Posterior vena cava (tissue), 2 donors: ENCODE measurements around the gene EYA2. TPM values are rescaled to one million over a fixed set of nuclear protein-coding genes. Genes with fewer than 3 reads are reported as not detected.

ENCODE experiments used
- DNase-seq: peaks from one replicate; pipeline ENCODE4 v3.0.0-alpha.2; 2020; ENCODE audit warnings: low spot score
- intact Hi-C, 2 donors: fragments of 100-400 bp; cut with DNase I; formaldehyde crosslinking; loops; one replicate each; pipeline versions ENCODE4 v1.14.1 to v1.14.2; 2022 to 2023
- total RNA-seq, 2 donors: library from RNA; stranded (reverse); fragmentation: NEBNext Ultra II Directional; extraction: Animal tissue kit (Norgen Biotek cat#: 25700); gene quantifications; one replicate each; pipeline ENCODE4 v1.2.1, GENCODE V29; 2021
- donor health status: DM: yes; HTN: yes; CAD: no.
- donor health status: DM: yes; HTN: yes; CAD: no.

The EYA2 gene
- total RNA-seq, 2 donors from 2014 or later, result 9.1 to 14.4 TPM

DNA sequence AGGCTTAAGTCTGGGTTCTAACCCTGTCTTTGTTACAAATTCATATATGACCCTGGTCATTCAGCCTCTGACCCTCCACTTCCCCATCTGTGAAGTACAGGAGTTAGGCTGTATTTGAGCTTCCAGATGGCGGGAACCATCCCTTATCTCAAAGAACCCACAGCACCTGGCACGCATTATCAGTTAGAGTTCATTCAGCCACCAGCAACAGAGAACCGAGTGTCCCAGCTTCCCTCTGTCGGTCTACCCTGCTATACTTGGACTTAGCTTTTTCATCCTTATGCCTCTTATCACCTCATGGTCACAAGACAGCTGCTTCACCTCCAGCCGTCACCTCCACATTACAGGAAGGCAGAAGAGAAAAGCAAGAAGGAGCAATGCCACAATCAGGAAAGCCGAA lies 147.8 kb downstream of the EYA2 start:
- intact Hi-C loops, result no loop called here
- no peak for DNase-seq

DNA sequence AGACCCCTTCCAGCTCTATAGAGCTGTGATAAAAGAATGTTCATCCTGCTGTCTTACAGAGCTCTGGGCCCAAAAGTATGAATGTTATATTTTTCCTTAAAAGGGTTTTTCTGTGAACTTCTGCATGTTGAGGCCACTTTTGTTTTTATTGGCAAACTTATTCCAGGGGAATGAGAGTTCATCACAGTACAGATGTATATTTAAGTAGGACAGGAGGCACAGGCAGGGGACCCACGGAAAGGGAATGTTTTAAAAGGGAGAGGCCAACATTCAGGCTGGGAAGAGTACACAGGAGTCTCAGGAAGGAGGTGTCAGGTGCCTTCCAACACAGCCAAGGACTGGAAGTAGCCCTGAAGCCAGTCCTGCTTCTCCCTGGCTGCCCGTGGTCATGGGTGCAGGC lies 148.4 kb downstream of the EYA2 start:
- intact Hi-C loops, result no loop called here
- DNase-seq, result no peak

- DNase-seq, result no peak
- intact Hi-C loops, result no loop called here
Measured at GRCh38 chr20:47044938-47045337, 150.3 kb downstream of the EYA2 start.

DNA sequence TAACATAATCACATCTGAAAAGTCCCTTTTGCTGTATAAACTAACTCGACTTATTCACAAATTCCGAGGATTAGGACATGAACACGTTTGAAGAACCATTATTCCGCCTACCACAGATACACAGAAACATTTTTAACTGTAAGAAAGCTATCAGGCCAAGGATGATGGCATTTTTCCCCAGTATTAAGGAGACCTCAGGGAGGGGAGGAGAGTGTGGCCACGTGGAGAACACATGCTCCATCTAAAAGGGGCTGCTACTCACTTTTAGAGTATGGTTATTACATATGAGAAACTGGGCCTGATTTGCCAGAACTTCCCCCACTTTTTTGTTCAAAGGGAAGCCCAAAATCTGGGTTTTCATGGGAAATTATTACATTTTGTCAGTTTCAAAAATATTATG lies 153.4 kb downstream of the EYA2 start:
- intact Hi-C loops, result no loop called here
- no peak for DNase-seq

- intact Hi-C loops, result no loop called here
Measured at GRCh38 chr20:47049771-47050170, 155.1 kb downstream of the EYA2 start.

GRCh38 chr20:47050996-47051395 lies 156.4 kb downstream of the EYA2 start:
- intact Hi-C loops, result no loop called here
- no peak for DNase-seq

More at GRCh38 chr20:47049771-47050170, 155.1 kb downstream of the EYA2 start:
- DNase-seq, result no peak

DNA sequence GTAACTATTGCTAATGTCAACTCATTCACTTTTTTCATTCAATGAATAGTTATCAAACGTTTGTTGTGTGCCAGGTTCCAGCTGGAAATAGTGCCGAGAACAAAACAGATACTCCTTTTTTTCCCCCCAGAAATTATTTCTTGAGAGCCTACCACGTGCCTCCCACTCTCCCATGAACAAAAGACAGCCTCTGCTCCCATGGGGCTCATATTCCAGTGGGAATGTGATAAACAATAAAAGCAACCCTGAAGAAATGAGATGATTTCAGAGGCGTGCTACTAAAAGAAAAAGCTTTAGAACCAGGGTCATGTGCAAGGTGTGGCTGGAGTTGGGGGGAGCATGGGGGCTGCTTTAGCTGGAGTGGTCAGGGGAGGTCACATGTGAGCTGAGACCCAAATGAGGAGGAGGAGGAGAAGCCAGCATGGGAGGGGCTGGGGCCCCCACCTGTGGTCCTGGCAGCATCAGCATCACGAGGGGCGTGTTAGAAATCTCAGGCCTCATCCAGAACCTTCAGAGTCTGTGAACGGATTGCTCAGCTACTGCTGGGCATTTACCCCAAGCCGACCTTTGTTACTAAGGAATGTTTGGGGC lies 157.4 kb downstream of the EYA2 start:
- no peak for DNase-seq
- intact Hi-C loops, result no loop called here

DNA sequence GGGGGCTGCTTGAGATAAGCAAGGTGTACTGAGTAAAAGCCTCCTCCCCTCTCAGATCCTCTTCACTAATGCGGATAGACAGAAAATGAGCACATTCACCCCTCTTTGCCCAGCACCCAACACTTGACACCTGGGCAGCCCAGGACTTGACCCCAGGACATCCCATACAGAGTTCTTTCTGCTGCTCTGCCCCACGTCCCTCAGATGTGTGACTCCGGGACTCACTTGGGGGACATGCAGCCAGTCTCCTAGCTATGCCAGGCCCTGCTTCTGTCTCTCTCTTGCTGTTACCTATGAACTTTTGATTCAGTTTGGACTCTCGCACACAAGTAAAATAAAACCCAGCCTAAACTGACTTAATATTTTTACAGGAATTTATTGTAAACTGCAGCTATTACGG lies 159.9 kb downstream of the EYA2 start:
- no peak for DNase-seq
- intact Hi-C loops, result no loop called here

GRCh38 chr20:47054945-47055344 lies 160.3 kb downstream of the EYA2 start:
- DNase-seq, result no peak
- intact Hi-C loops, result no loop called here

DNA sequence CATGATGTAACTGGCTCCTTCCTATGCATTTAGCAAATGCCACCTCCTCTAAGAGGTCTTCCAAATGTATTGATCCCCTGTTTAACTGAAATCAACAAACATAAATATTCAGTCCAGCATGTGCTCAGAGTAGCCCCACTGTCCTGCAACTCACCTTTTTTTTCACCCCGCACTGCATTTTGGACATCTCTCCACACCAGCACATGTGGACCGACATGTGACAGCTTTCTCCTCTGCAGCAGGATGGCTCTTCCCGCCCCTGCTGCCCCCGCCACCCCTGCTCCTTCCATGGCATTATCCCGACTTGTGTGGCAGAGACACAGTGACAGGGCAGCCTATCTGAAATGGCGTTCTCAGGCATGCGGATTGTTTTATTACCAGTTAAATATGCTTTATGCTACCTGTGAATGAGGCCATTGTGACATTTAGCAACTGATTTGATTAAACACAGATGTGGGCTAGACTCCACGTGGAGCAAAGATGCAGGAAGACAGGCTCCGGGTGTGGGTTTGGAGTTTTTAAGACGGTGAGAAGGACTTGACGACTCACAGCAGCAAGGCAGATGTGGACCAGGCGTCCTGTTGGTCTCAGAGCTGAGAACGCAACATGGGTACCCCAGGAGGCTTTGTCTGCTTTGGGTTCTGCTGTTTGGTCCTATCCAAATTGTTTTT lies 161.2 kb downstream of the EYA2 start:
- intact Hi-C loops, result no loop called here

GRCh38 chr20:47057661-47058060 lies 163.0 kb downstream of the EYA2 start:
- intact Hi-C loops, result no loop called here

More for the DNA sequence above, 161.2 kb downstream of the EYA2 start:
- no peak for DNase-seq

GRCh38 chr20:47058236-47058635 lies 163.6 kb downstream of the EYA2 start:
- intact Hi-C loops, result no loop called here
- DNase-seq, result no peak

More at GRCh38 chr20:47057661-47058060, 163.0 kb downstream of the EYA2 start:
- DNase-seq, result no peak

DNA sequence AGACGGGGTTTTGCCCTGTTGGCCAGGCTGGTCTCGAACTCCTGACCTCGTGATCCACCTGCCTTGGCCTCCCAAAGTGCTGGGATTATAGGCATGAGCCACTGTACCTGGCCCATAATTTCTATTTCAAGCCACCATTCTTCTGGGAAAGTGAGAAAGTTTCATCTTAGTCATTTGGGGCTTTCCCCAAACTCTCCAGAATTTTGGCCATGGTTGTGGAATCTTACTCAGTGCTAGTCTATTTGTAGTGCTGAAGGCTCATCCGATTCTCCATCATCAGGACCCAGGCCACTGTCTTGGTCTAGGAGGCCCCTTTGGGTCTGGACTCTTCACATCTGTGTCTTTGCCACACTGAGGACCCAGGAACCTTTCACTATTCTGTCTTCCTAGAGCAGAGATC lies 164.9 kb downstream of the EYA2 start:
- no peak for DNase-seq

DNA sequence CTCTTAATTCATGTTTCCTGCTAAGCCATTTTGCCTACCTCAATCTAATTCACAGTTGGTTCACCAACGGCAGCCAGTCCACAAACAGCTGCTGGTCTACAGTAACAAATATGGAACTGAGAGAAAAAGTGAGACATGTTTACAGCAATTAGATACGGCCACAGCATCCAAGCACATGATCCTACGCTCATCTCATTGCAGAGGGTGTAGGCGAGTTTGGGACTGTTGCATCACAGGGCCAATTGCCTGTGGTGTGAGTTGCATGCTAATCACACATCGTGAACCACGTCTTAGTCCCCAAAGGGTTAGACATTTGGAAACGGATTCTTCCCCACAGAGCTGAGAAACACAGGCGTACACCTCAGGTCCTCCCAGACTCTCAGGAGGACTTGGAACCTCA lies 166.9 kb downstream of the EYA2 start:
- no peak for DNase-seq
- intact Hi-C loops, result no loop called here

More for the DNA sequence above, 164.9 kb downstream of the EYA2 start:
- intact Hi-C loops, result no loop called here

- DNase-seq, result no peak
- intact Hi-C loops, result no loop called here
Measured at GRCh38 chr20:47062226-47062890, 167.7 kb downstream of the EYA2 start.

- intact Hi-C loops, result no loop called here
Measured at GRCh38 chr20:47063407-47063806, 168.8 kb downstream of the EYA2 start.

GRCh38 chr20:47063808-47064207 lies 169.2 kb downstream of the EYA2 start:
- DNase-seq, result no peak
- intact Hi-C loops, result no loop called here

More at GRCh38 chr20:47063407-47063806, 168.8 kb downstream of the EYA2 start:
- DNase-seq, result no peak

- no peak for DNase-seq
- intact Hi-C loops, result no loop called here
Measured at GRCh38 chr20:47066484-47067270, 172.0 kb downstream of the EYA2 start.

- no peak for DNase-seq
- intact Hi-C loops, result no loop called here
Measured at GRCh38 chr20:47067776-47068175, 173.1 kb downstream of the EYA2 start.

GRCh38 chr20:47070176-47070575 lies 175.5 kb downstream of the EYA2 start:
- intact Hi-C loops, result no loop called here
- no peak for DNase-seq
